ENCODE measurements around the gene PYURF. TPM values are rescaled to one million over a fixed set of nuclear protein-coding genes. Genes with fewer than 3 reads are reported as not detected.

The PYURF gene, protein sequence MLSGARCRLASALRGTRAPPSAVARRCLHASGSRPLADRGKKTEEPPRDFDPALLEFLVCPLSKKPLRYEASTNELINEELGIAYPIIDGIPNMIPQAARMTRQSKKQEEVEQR
- total RNA-seq, result 54.6 and 83.9 TPM in 2 replicates

DNA sequence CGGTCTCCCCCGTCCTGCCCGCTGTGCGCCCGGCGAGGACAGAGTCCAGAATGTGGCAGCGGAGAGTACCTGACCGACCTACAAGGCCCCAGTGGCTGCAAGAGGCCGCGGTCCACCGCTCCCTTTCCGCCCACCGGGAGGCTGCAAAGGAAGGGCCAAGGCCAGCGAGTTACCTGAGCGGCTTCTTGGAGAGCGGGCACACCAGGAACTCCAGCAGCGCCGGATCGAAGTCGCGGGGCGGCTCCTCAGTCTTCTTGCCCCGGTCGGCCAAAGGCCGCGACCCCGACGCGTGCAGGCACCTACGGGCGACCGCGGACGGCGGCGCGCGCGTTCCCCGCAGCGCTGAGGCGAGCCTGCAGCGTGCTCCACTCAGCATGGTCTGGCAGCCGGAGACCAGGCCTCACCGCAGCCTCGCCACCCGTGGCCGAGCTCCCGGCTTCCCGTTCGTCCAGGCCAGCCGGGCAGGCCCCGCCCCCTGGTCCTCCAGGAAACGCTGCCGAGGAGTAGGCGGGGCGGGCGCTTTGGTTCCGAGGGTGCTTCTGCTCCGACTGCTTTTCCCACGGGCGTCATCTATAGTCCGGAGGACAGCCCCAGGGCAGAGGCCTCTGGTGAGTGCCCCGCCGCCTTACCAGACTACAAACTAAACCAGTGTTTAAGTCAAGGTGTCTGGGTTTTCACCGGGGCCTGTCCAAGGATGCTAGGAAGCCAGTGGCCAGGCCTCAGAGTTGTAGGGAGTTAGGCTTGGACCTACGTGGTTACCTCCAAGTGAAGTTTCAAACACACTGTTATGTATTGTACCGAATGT is at the start of gene PYURF:
PYURF (minus strand) TSS at position 452 of the 805 bp plus-strand sequence; CDS start at position 376, 76 bp downstream.

Other genes with a start within 250 kb of the PYURF start
- 17.5 and 23.0 TPM in 2 replicates for gene PPM1K, start 239.2 kb downstream of the PYURF start, total RNA-seq
- 8.7 and 11.6 TPM in 2 replicates for gene HERC6, start 144.9 kb downstream of the PYURF start, total RNA-seq
- gene HERC5, start 66.7 kb downstream of the PYURF start, total RNA-seq, result 1.7 and 6.0 TPM in 2 replicates
- gene HERC3, start 68.7 kb upstream of the PYURF start, total RNA-seq, result 13.9 and 24.7 TPM in 2 replicates
- 5.6 and 7.0 TPM in 2 replicates for gene NAP1L5, start 174.1 kb upstream of the PYURF start, total RNA-seq

Measured in smooth muscle cell of trachea (primary cell).